HEK293 (cell line): ENCODE data around the gene SPIRE1.

Experiments used
- CTCF ChIA-PET: fragments of 350-600 bp; formaldehyde crosslinking; extraction: SDS; loops from one replicate; lab custom pipeline; 2021; ENCODE audit warnings: antibody characterized with exemption; lab: Yijun Ruan, JAX
- POLR2A ChIA-PET: fragments of 300-600 bp; formaldehyde crosslinking; extraction: SDS; loops from one replicate; lab custom pipeline; 2020; ENCODE audit warnings: antibody characterized with exemption, inconsistent platforms; lab: Yijun Ruan, JAX
- H3K27ac ChIP-seq: fragments of 200-500 bp; sonication (Bioruptor generic); 2 replicates; pipeline ENCODE4 v1.5.1; 2014; ENCODE audit warnings: low read depth, low read length, control low read depth, inconsistent platforms; ENCODE audit errors: extremely low read depth
- H3K36me3 ChIP-seq, 2 experiments: fragments of 200-500 bp in 1 of 2; sonication (Bioruptor generic) in 1 of 2; 1 replicate in 1 of 2; 2 replicates in 1 of 2; pipeline ENCODE4 v1.5.1; 2014 to 2017; ENCODE audit warnings: inconsistent platforms in 2 of 2, low read length in 2 of 2; ENCODE audit not compliant: control insufficient read depth in 2 of 2, insufficient read depth in 1 of 2
- H3K4me1 ChIP-seq: fragments of 200-500 bp; sonication (Bioruptor generic); 2 replicates; pipeline ENCODE4 v1.5.1; 2014; ENCODE audit warnings: mild to moderate bottlenecking, low read length, inconsistent platforms; ENCODE audit not compliant: control insufficient read depth, insufficient read depth
- H3K4me3 ChIP-seq: 2 replicates; pipeline ENCODE4 v1.5.1; 2011; ENCODE audit warnings: low read depth, mild to moderate bottlenecking, control low read depth, low read length, moderate library complexity
- H3K9me3 ChIP-seq: fragments of 200-500 bp; sonication (Bioruptor generic); 2 replicates; pipeline ENCODE4 v1.5.1; 2014; ENCODE audit warnings: low read depth, low read length, inconsistent platforms; ENCODE audit not compliant: control insufficient read depth, insufficient read depth
- GLIS2 ChIP-seq: fragments of 450-650 bp; formaldehyde crosslinking; IDR thresholded peaks from 2 replicates; pipeline ENCODE4 v1.5.1; 2016; ENCODE audit warnings: missing biosample characterization, missing genetic modification characterization
- KLF7 ChIP-seq: fragments of 450-650 bp; formaldehyde crosslinking; IDR thresholded peaks from 2 replicates; pipeline ENCODE4 v1.5.1; 2016; ENCODE audit warnings: missing biosample characterization, missing genetic modification characterization, borderline replicate concordance
- MEIS1 ChIP-seq: sonication (generic); formaldehyde crosslinking; IDR thresholded peaks from 2 replicates; pipeline ENCODE4 v1.8.1; 2022; ENCODE audit warnings: missing genetic modification reagents, mild to moderate bottlenecking, borderline replicate concordance
- MZF1 ChIP-seq: fragments of 450-650 bp; formaldehyde crosslinking; IDR thresholded peaks from 2 replicates; pipeline ENCODE4 v1.5.1; 2017; ENCODE audit warnings: missing biosample characterization, missing genetic modification characterization, borderline replicate concordance
- RBAK ChIP-seq: fragments of 450-650 bp; formaldehyde crosslinking; IDR thresholded peaks from 2 replicates; pipeline ENCODE4 v1.5.1; 2016; ENCODE audit warnings: missing biosample characterization, missing genetic modification characterization
- REPIN1 ChIP-seq: fragments of 450-650 bp; formaldehyde crosslinking; IDR thresholded peaks from 2 replicates; pipeline ENCODE4 v1.5.1; 2017; ENCODE audit warnings: missing biosample characterization, missing genetic modification characterization, low read depth
- ZBTB8A ChIP-seq: fragments of 450-650 bp; formaldehyde crosslinking; IDR thresholded peaks from 2 replicates; pipeline ENCODE4 v1.5.1; 2016; ENCODE audit warnings: missing biosample characterization, missing genetic modification characterization
- ZNF202 ChIP-seq: fragments of 450-650 bp; formaldehyde crosslinking; IDR thresholded peaks from 2 replicates; pipeline ENCODE4 v1.5.1; 2016; ENCODE audit warnings: missing biosample characterization, missing genetic modification characterization, borderline replicate concordance
- ZNF391 ChIP-seq: fragments of 450-650 bp; formaldehyde crosslinking; IDR thresholded peaks from 2 replicates; pipeline ENCODE4 v1.5.1; 2016; ENCODE audit warnings: low read depth, missing biosample characterization, missing genetic modification characterization, borderline replicate concordance
- ZNF48 ChIP-seq: fragments of 450-650 bp; formaldehyde crosslinking; IDR thresholded peaks from 2 replicates; pipeline ENCODE4 v1.5.1; 2016; ENCODE audit warnings: missing biosample characterization, missing genetic modification characterization
- ZNF501 ChIP-seq: fragments of 450-650 bp; formaldehyde crosslinking; IDR thresholded peaks from 2 replicates; pipeline ENCODE4 v1.5.1; 2016; ENCODE audit warnings: missing biosample characterization, missing genetic modification characterization
- ZNF521 ChIP-seq: fragments of 450-650 bp; formaldehyde crosslinking; IDR thresholded peaks from 2 replicates; pipeline ENCODE4 v1.5.1; 2017; ENCODE audit warnings: missing biosample characterization, mild to moderate bottlenecking, missing genetic modification characterization
- ZNF610 ChIP-seq: fragments of 450-650 bp; formaldehyde crosslinking; IDR thresholded peaks from 2 replicates; pipeline ENCODE4 v1.5.1; 2016; ENCODE audit warnings: missing biosample characterization, missing genetic modification characterization, borderline replicate concordance
- ZNF701 ChIP-seq: fragments of 450-650 bp; formaldehyde crosslinking; IDR thresholded peaks from 2 replicates; pipeline ENCODE4 v1.5.1; 2016; ENCODE audit warnings: missing biosample characterization, missing genetic modification characterization
- ZNF776 ChIP-seq: fragments of 450-650 bp; formaldehyde crosslinking; IDR thresholded peaks from 2 replicates; pipeline ENCODE4 v1.5.0; 2017; ENCODE audit warnings: missing biosample characterization, missing genetic modification characterization, borderline replicate concordance
- ZNF791 ChIP-seq: fragments of 450-650 bp; formaldehyde crosslinking; IDR thresholded peaks from 2 replicates; pipeline ENCODE4 v1.5.1; 2016; ENCODE audit warnings: missing biosample characterization, missing genetic modification characterization
- ZSCAN16 ChIP-seq: fragments of 450-650 bp; formaldehyde crosslinking; IDR thresholded peaks from 2 replicates; pipeline ENCODE4 v1.5.1; 2016; ENCODE audit warnings: missing biosample characterization, missing genetic modification characterization
- TF ChIP-seq, protein P1 (sequence below): fragments of 450-650 bp; formaldehyde crosslinking; IDR thresholded peaks from 2 replicates; pipeline ENCODE4 v1.5.1; 2017; ENCODE audit warnings: missing biosample characterization, mild to moderate bottlenecking, missing genetic modification characterization, moderate library complexity
- TF ChIP-seq, protein P2 (sequence below): fragments of 450-650 bp; formaldehyde crosslinking; IDR thresholded peaks from 2 replicates; pipeline ENCODE4 v1.5.1; 2016; ENCODE audit warnings: missing biosample characterization, missing genetic modification characterization, low read depth
- TF ChIP-seq, protein P3 (sequence below): fragments of 450-650 bp; formaldehyde crosslinking; IDR thresholded peaks from 2 replicates; pipeline ENCODE4 v1.5.1; 2016; ENCODE audit warnings: missing biosample characterization, missing genetic modification characterization

The SPIRE1 gene

GRCh38 chr18:12397793-12398192 lies 260.1 kb downstream of the SPIRE1 start (continued):
- no peak for TF ChIP-seq ZNF202 (tag by site-specific recombination)
- no peak for TF ChIP-seq ZNF391 (tag by site-specific recombination)
- no peak for TF ChIP-seq ZNF501 (tag by site-specific recombination)
- no peak for TF ChIP-seq ZNF48 (tag by site-specific recombination)
- no peak for TF ChIP-seq ZNF610 (tag by site-specific recombination)
- no peak for TF ChIP-seq ZNF791 (tag by site-specific recombination)
- no peak for TF ChIP-seq MZF1 (tag by site-specific recombination)
- no peak for TF ChIP-seq ZNF521 (tag by site-specific recombination)

- H3K4me3 ChIP-seq = no peak overlapping the region
- H3K4me1 ChIP-seq = no peaks in the 10 kb centered on the region
- ChIA-PET CTCF (interaction anchor here (0.6 to 1.9 kb wide), 4 partner anchors 12 to 265 kb away, joined by 3 to 5 read pairs (median 4); no protein-coding TSS in a partner anchor), POLR2A (interaction anchor here (0.9 kb wide), 1 partner anchor 20 kb away, joined by 4 read pairs; the partner anchor contains the start of gene AFG3L2)
- no peaks in the 10 kb centered on the region for H3K9me3 ChIP-seq
- H3K36me3 ChIP-seq = no peaks in the 10 kb centered on the region
- no peak for TF ChIP-seq ZNF776 (tag by site-specific recombination)
- no peak for TF ChIP-seq MEIS1 (CRISPR knock-in tag)
- no peak for TF ChIP-seq RBAK (tag by site-specific recombination)
- TF ChIP-seq, protein P1, sequence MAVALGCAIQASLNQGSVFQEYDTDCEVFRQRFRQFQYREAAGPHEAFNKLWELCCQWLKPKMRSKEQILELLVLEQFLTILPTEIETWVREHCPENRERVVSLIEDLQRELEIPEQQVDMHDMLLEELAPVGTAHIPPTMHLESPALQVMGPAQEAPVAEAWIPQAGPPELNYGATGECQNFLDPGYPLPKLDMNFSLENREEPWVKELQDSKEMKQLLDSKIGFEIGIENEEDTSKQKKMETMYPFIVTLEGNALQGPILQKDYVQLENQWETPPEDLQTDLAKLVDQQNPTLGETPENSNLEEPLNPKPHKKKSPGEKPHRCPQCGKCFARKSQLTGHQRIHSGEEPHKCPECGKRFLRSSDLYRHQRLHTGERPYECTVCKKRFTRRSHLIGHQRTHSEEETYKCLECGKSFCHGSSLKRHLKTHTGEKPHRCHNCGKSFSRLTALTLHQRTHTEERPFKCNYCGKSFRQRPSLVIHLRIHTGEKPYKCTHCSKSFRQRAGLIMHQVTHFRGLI (tag by site-specific recombination) = no peak
- no peak for TF ChIP-seq ZNF701 (tag by site-specific recombination)
- no peak for TF ChIP-seq KLF7
- TF ChIP-seq, protein P2, sequence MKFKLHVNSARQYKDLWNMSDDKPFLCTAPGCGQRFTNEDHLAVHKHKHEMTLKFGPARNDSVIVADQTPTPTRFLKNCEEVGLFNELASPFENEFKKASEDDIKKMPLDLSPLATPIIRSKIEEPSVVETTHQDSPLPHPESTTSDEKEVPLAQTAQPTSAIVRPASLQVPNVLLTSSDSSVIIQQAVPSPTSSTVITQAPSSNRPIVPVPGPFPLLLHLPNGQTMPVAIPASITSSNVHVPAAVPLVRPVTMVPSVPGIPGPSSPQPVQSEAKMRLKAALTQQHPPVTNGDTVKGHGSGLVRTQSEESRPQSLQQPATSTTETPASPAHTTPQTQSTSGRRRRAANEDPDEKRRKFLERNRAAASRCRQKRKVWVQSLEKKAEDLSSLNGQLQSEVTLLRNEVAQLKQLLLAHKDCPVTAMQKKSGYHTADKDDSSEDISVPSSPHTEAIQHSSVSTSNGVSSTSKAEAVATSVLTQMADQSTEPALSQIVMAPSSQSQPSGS = no peak
- TF ChIP-seq ZBTB8A (tag by site-specific recombination) = no peak
- TF ChIP-seq REPIN1 (tag by site-specific recombination) = no peak
- TF ChIP-seq, protein P3, sequence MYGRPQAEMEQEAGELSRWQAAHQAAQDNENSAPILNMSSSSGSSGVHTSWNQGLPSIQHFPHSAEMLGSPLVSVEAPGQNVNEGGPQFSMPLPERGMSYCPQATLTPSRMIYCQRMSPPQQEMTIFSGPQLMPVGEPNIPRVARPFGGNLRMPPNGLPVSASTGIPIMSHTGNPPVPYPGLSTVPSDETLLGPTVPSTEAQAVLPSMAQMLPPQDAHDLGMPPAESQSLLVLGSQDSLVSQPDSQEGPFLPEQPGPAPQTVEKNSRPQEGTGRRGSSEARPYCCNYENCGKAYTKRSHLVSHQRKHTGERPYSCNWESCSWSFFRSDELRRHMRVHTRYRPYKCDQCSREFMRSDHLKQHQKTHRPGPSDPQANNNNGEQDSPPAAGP = no peak
- TF ChIP-seq ZSCAN16 (tag by site-specific recombination) = no peak
- no peak for TF ChIP-seq GLIS2 (tag by site-specific recombination)
- no peak overlapping the region for H3K27ac ChIP-seq
These were observed 260.7 kb downstream of the SPIRE1 start for GRCh38 chr18:12397254-12397653.
